Stimulated activated naive CD4-positive, alpha-beta T cell (primary cell): ENCODE data around the gene AFDN.

ENCODE experiments used
- DNase-seq, 6 experiments: peaks; one replicate each; lab custom pipeline; 2025; lab: John Stamatoyannopoulos, UW

Gene AFDN

GRCh38 chr6:167826896-167827582 is at the start of gene AFDN:
Gene AFDN, plus strand, starts transcription at chr6:167826911. Its CDS starts 222 bp downstream, at chr6:167827133.
- DNase-seq, result no peak

- DNase-seq, result no peak
These were observed 48.1 kb upstream of the AFDN start for GRCh38 chr6:167778497-167779128.

- no peak for DNase-seq
These were observed 47.4 kb upstream of the AFDN start for GRCh38 chr6:167779129-167779992.

GRCh38 chr6:167779993-167780655 is 46.6 kb upstream of the AFDN start:
- no peak for DNase-seq

- DNase-seq, result no peak
These were observed 45.5 kb upstream of the AFDN start for GRCh38 chr6:167781066-167781767.

GRCh38 chr6:167781868-167782267 is 44.8 kb upstream of the AFDN start:
- DNase-seq, result no peak

- no peak for DNase-seq
These were observed 43.8 kb upstream of the AFDN start for GRCh38 chr6:167782698-167783517.

- no peak for DNase-seq
These were observed 39.6 kb upstream of the AFDN start for GRCh38 chr6:167786853-167787675.

GRCh38 chr6:167787896-167788562 is 38.7 kb upstream of the AFDN start:
- no peak for DNase-seq

GRCh38 chr6:167788563-167788903 is 38.2 kb upstream of the AFDN start:
- DNase-seq, result no peak

- DNase-seq, result no peak
These were observed 37.4 kb upstream of the AFDN start for GRCh38 chr6:167789358-167789757.

- no peak for DNase-seq
These were observed 35.5 kb upstream of the AFDN start for GRCh38 chr6:167791091-167791779.

GRCh38 chr6:167791780-167792478 is 34.8 kb upstream of the AFDN start:
- DNase-seq, result no peak

GRCh38 chr6:167793421-167793820 is 33.3 kb upstream of the AFDN start:
- DNase-seq, result no peak

GRCh38 chr6:167794161-167795157 is 32.3 kb upstream of the AFDN start:
- no peak for DNase-seq

- DNase-seq, result no peak
These were observed 31.3 kb upstream of the AFDN start for GRCh38 chr6:167795321-167795811.

GRCh38 chr6:167795874-167796191 is 30.9 kb upstream of the AFDN start:
- DNase-seq, result no peak
